ENCODE data around the gene GAB2. TPM values are rescaled to one million over a fixed set of nuclear protein-coding genes. Genes with fewer than 3 reads are reported as not detected.
A peak's percentile ranks its signal among the peaks of the same experiment; 100 is the strongest.

Gene GAB2
- total and polyA plus RNA-seq, 2 experiments from 2014 or later: 4.9 to 10.2 TPM

DNA sequence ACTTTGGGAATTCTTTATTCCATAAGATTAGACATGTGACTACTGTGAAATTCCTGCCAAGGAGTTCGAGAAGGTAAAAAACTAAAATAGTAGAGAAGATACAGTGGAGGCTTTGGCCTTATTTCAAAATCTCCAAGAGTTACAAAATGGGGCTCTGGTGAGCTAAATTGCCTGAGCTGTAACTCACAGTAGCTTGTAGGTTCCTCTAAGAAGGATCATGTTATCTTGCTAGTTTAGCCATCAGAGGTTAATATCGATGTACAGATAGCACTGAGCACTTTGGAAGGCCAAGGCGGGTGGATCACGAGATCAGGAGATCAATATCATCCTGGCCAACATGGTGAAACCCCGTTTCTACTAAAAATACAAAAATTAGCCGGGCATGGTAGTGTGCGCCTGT is 147.8 kb downstream of the GAB2 start:
- H2AFZ ChIP-seq: no peak overlapping the region
- H3K4me1 ChIP-seq (ENCODE audit: insufficient read depth): no peaks in the 10 kb centered on the region
- no peak overlapping the region for H3K4me3 ChIP-seq
- no peak for TF ChIP-seq EZH2phosphoT487 (IDR thresholded peaks at IDR 0.05; ENCODE audit: low read depth, severe bottlenecking, unreplicated experiment)
- TF ChIP-seq EZH2 (IDR thresholded peaks at IDR 0.05; ENCODE audit: borderline replicate concordance): no peak
- TF ChIP-seq CTCF (IDR thresholded peaks at IDR 0.05; ENCODE audit: poor library complexity): no peak
- no peaks in the 10 kb centered on the region for H3K9me2 ChIP-seq (replicated peaks; ENCODE audit: insufficient read depth)
- no peaks in the 10 kb centered on the region for H3K27me3 ChIP-seq
- H3K9me3 ChIP-seq (ENCODE audit: low read depth): no peaks in the 10 kb centered on the region
- no peaks in the 10 kb centered on the region for H4K20me1 ChIP-seq (ENCODE audit: insufficient read depth, poor library complexity, severe bottlenecking)
- no peak for DNase-seq (ENCODE audit: low spot score)
- H3K27ac ChIP-seq: no peak overlapping the region
- H3K4me2 ChIP-seq: no peak overlapping the region
- no peaks in the 10 kb centered on the region for H3K36me3 ChIP-seq (replicated peaks; ENCODE audit: insufficient read depth, low read depth)
- WGBS (ENCODE audit: low lambda C conversion rate, missing lambda C conversion rate): 94% methylated on average over 7 of the region's 7 CpGs
- no peaks in the 10 kb centered on the region for H3K79me2 ChIP-seq

GRCh38 chr11:78268591-78269410 is 148.8 kb downstream of the GAB2 start:
- Histone ChIP-seq H3K27ac (peak overlapping the region; percentile 23), H3K9me3 (ENCODE audit: low read depth) (no peaks in the 10 kb centered on the region), H3K79me2 (peaks cover 4% of the 10 kb centered on the region), H3K36me3 (replicated peaks; ENCODE audit: insufficient read depth, low read depth) (no peaks in the 10 kb centered on the region), H3K4me3 (no peak overlapping the region), H3K9me2 (replicated peaks; ENCODE audit: insufficient read depth) (no peaks in the 10 kb centered on the region), H3K4me2 (no peak overlapping the region), H3K27me3 (no peaks in the 10 kb centered on the region), H4K20me1 (ENCODE audit: insufficient read depth, poor library complexity, severe bottlenecking) (no peaks in the 10 kb centered on the region), H2AFZ (no peak overlapping the region), H3K4me1 (ENCODE audit: insufficient read depth) (no peaks in the 10 kb centered on the region)
- 83% methylated on average over 7 of the region's 7 CpGs for WGBS (ENCODE audit: low lambda C conversion rate, missing lambda C conversion rate)
- TF ChIP-seq EZH2 (IDR thresholded peaks at IDR 0.05; ENCODE audit: borderline replicate concordance) (no peak), EZH2phosphoT487 (IDR thresholded peaks at IDR 0.05; ENCODE audit: low read depth, severe bottlenecking, unreplicated experiment) (no peak), CTCF (IDR thresholded peaks at IDR 0.05; ENCODE audit: poor library complexity) (no peak)
- DNase-seq (ENCODE audit: low spot score): no peak

DNA sequence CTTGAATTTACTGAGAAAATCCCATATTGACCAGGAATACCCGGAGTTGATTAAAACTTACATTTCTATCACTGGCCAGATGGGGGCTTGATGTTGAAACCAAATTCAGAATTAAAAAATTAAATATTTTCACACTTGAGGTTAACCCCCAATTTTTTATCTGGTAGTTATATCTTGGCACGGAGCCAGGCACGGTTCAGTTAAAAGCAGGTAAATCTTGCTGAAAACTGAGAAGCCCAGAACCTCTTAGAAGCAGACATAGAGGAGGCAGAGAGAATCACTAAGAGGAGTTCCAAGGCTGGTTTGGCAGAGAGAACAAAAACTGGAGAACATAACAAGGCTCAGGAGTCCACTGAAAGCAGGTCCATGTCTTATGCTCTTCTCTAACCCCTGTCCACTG is 151.2 kb downstream of the GAB2 start:
- TF ChIP-seq EZH2 (IDR thresholded peaks at IDR 0.05; ENCODE audit: borderline replicate concordance): no peak
- Histone ChIP-seq H3K9me3 (ENCODE audit: low read depth) (no peaks in the 10 kb centered on the region), H2AFZ (no peak overlapping the region), H3K9me2 (replicated peaks; ENCODE audit: insufficient read depth) (no peaks in the 10 kb centered on the region), H4K20me1 (ENCODE audit: insufficient read depth, poor library complexity, severe bottlenecking) (no peaks in the 10 kb centered on the region), H3K4me2 (no peak overlapping the region), H3K27ac (no peak overlapping the region), H3K79me2 (peaks cover 5% of the 10 kb centered on the region), H3K4me1 (ENCODE audit: insufficient read depth) (peaks cover 9% of the 10 kb centered on the region), H3K27me3 (no peaks in the 10 kb centered on the region), H3K4me3 (no peak overlapping the region), H3K36me3 (replicated peaks; ENCODE audit: insufficient read depth, low read depth) (no peaks in the 10 kb centered on the region)
- no peak for DNase-seq (ENCODE audit: low spot score)
- WGBS (ENCODE audit: low lambda C conversion rate, missing lambda C conversion rate): 89% methylated on average over 3 of the region's 3 CpGs

DNA sequence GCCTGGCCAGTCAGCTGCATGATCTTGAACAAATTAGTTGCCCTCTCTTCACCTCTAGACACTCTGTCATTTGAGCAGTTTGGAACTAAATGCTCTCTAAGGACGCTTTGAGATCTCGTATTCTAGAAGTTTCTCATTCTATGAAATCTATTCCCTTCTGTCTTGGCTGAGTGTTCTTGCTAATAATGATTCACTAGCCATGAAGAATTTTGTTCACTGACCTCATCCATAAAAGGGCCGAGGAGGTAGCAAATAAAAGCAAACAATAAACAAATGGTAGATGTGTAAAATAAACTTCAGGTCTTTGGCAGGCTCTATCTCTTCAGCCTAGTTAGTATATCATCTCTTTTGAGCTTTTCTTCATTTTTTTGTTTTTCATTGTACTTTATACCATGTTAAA is 152.3 kb downstream of the GAB2 start:
- 55% methylated on average over 3 of the region's 3 CpGs for WGBS (ENCODE audit: low lambda C conversion rate, missing lambda C conversion rate)
- TF ChIP-seq CTCF (IDR thresholded peaks at IDR 0.05; ENCODE audit: poor library complexity): no peak
- TF ChIP-seq EZH2phosphoT487 (IDR thresholded peaks at IDR 0.05; ENCODE audit: low read depth, severe bottlenecking, unreplicated experiment): no peak
- TF ChIP-seq EZH2 (IDR thresholded peaks at IDR 0.05; ENCODE audit: borderline replicate concordance): no peak

More for the DNA sequence above, 152.3 kb downstream of the GAB2 start:
- no peak overlapping the region for H3K4me2 ChIP-seq
- H3K4me3 ChIP-seq: no peak overlapping the region
- H4K20me1 ChIP-seq (ENCODE audit: insufficient read depth, poor library complexity, severe bottlenecking): no peaks in the 10 kb centered on the region
- no peaks in the 10 kb centered on the region for H3K36me3 ChIP-seq (replicated peaks; ENCODE audit: insufficient read depth, low read depth)
- no peaks in the 10 kb centered on the region for H3K27me3 ChIP-seq
- no peak for DNase-seq (ENCODE audit: low spot score)
- peaks cover 5% of the 10 kb centered on the region for H3K79me2 ChIP-seq
- no peaks in the 10 kb centered on the region for H3K9me2 ChIP-seq (replicated peaks; ENCODE audit: insufficient read depth)
- H2AFZ ChIP-seq: no peak overlapping the region
- peaks cover 15% of the 10 kb centered on the region for H3K4me1 ChIP-seq (ENCODE audit: insufficient read depth)
- no peaks in the 10 kb centered on the region for H3K9me3 ChIP-seq (ENCODE audit: low read depth)
- no peak overlapping the region for H3K27ac ChIP-seq

Data from hepatocyte (in vitro differentiated cells).